HepG2 (cell line): ENCODE data around the gene MYO5B. TPM values are rescaled to one million over a fixed set of nuclear protein-coding genes. Genes with fewer than 3 reads are reported as not detected.

Experiments used
- CHD2 ChIP-seq: IDR thresholded peaks from 2 replicates; pipeline ENCODE4 v1.6.1; 2011; ENCODE audit warnings: low read depth, low read length, improper control_type of control experiment
- EHMT2 ChIP-seq: fragments of 200-600 bp; sonication (generic); IDR thresholded peaks from 2 replicates; pipeline ENCODE4 v1.7.0; 2017; ENCODE audit warnings: antibody characterized with exemption, low read depth, low read length, borderline replicate concordance
- EP300 ChIP-seq, 3 experiments: sonication (generic) in 1 of 3; formaldehyde crosslinking in 1 of 3; IDR thresholded peaks; 2 replicates each; pipeline versions ENCODE4 v1.5.1 to v1.6.1; 2011 to 2020; ENCODE audit warnings: low read depth in 2 of 3, low read length in 2 of 3, borderline replicate concordance in 1 of 3, improper control_type of control experiment in 1 of 3, mild to moderate bottlenecking in 1 of 3, missing genetic modification reagents in 1 of 3, moderate library complexity in 1 of 3
- GATA4 ChIP-seq: sonication (generic); IDR thresholded peaks from 2 replicates; pipeline ENCODE4 v1.6.1; 2016; ENCODE audit warnings: antibody characterized with exemption, low read depth, borderline replicate concordance
- GZF1 ChIP-seq: sonication (generic); formaldehyde crosslinking; IDR thresholded peaks from 2 replicates; pipeline ENCODE4 v1.5.1; 2020; ENCODE audit warnings: mild to moderate bottlenecking, missing genetic modification reagents
- KLF6 ChIP-seq: IDR thresholded peaks from 2 replicates; pipeline ENCODE4 v1.8.0; 2016; ENCODE audit warnings: missing biosample characterization, missing genetic modification reagents
- MAFF ChIP-seq: IDR thresholded peaks from 2 replicates; pipeline ENCODE4 v1.6.1; 2011; ENCODE audit warnings: low read depth, low read length, improper control_type of control experiment
- MIER2 ChIP-seq: IDR thresholded peaks from 2 replicates; pipeline ENCODE4 v1.6.1; 2016; ENCODE audit warnings: missing biosample characterization, missing genetic modification reagents
- MTA3 ChIP-seq: sonication (generic); formaldehyde crosslinking; IDR thresholded peaks from 2 replicates; pipeline ENCODE4 v1.4.0; 2020; ENCODE audit warnings: missing genetic modification reagents
- NR1H2 ChIP-seq: sonication (generic); formaldehyde crosslinking; IDR thresholded peaks from 2 replicates; pipeline ENCODE4 v1.8.1; 2022; ENCODE audit warnings: low read depth, missing genetic modification reagents, borderline replicate concordance
- RARA ChIP-seq: IDR thresholded peaks from 2 replicates; pipeline ENCODE4 v1.6.1; 2016; ENCODE audit warnings: missing genetic modification reagents, missing compliant biosample characterization
- REPIN1 ChIP-seq: sonication (generic); formaldehyde crosslinking; IDR thresholded peaks from 2 replicates; pipeline ENCODE4 v1.8.0; 2022; ENCODE audit warnings: missing genetic modification reagents, low read depth, mild to moderate bottlenecking, borderline replicate concordance
- RFX5 ChIP-seq: IDR thresholded peaks from 2 replicates; pipeline ENCODE4 v1.6.1; 2011; ENCODE audit warnings: low read depth, low read length, improper control_type of control experiment
- RNF2 ChIP-seq: fragments of 450-650 bp; conservative IDR thresholded peaks from 2 replicates; pipeline ENCODE4 v1.6.1; 2016; ENCODE audit warnings: low read depth
- SALL1 ChIP-seq: sonication (generic); formaldehyde crosslinking; IDR thresholded peaks from 2 replicates; pipeline ENCODE4 v1.8.0; 2022; ENCODE audit warnings: mild to moderate bottlenecking, missing genetic modification reagents
- SKI ChIP-seq: fragments of 450-650 bp; IDR thresholded peaks from one replicate; pipeline ENCODE4 v1.6.1; 2018; ENCODE audit warnings: mild to moderate bottlenecking; ENCODE audit not compliant: partially characterized antibody
- THAP11 ChIP-seq: IDR thresholded peaks from 2 replicates; pipeline ENCODE4 v1.6.1; 2016; ENCODE audit warnings: missing biosample characterization, missing genetic modification reagents
- WIZ ChIP-seq: sonication (generic); formaldehyde crosslinking; IDR thresholded peaks from 2 replicates; pipeline ENCODE4 v1.5.1; 2020; ENCODE audit warnings: mild to moderate bottlenecking, missing genetic modification reagents
- ZBED4 ChIP-seq: sonication (generic); formaldehyde crosslinking; IDR thresholded peaks from 2 replicates; pipeline ENCODE4 v1.4.0; 2020; ENCODE audit warnings: missing genetic modification reagents, borderline replicate concordance
- ZBTB25 ChIP-seq: IDR thresholded peaks from 2 replicates; pipeline ENCODE4 v1.6.1; 2018; ENCODE audit warnings: missing genetic modification reagents
- ZNF224 ChIP-seq: sonication (generic); formaldehyde crosslinking; IDR thresholded peaks from 2 replicates; pipeline ENCODE4 v1.5.0; 2020; ENCODE audit warnings: mild to moderate bottlenecking, missing genetic modification reagents
- ZNF256 ChIP-seq: sonication (generic); formaldehyde crosslinking; conservative IDR thresholded peaks from 2 replicates; pipeline ENCODE4 v1.4.0; 2020; ENCODE audit warnings: missing genetic modification reagents
- ZNF441 ChIP-seq: sonication (generic); formaldehyde crosslinking; IDR thresholded peaks from 2 replicates; pipeline ENCODE4 v1.7.0; 2021; ENCODE audit warnings: missing genetic modification reagents, borderline replicate concordance
- ZNF567 ChIP-seq: sonication (generic); formaldehyde crosslinking; IDR thresholded peaks from 2 replicates; pipeline ENCODE4 v1.8.1; 2023; ENCODE audit warnings: mild to moderate bottlenecking, missing genetic modification reagents, borderline replicate concordance
- ZSCAN29 ChIP-seq: sonication (generic); formaldehyde crosslinking; conservative IDR thresholded peaks from 2 replicates; pipeline ENCODE4 v1.4.0; 2020; ENCODE audit warnings: mild to moderate bottlenecking, missing genetic modification reagents
- ZSCAN31 ChIP-seq: sonication (generic); formaldehyde crosslinking; IDR thresholded peaks from 2 replicates; pipeline ENCODE4 v1.5.0; 2020; ENCODE audit warnings: low read depth, mild to moderate bottlenecking, missing genetic modification reagents
- polyA plus RNA-seq, 8 experiments: library from polyadenylated mRNA; depleted of rRNA in 3 of 8; stranded (reverse) in 7 of 8; unstranded in 1 of 8; fragments of >200 nt; fragmentation: Illumina TruSeq in 4 of 8; extraction: Trizol in 4 of 8; gene quantifications; 2 replicates each; pipeline versions ENCODE4 v1.2.1 to v1.2.3, GENCODE V29; 2011 to 2016; ENCODE audit warnings: low read depth in 4 of 8, missing spikeins in 1 of 8, mixed read lengths in 1 of 8; ENCODE audit not compliant: insufficient read depth in 1 of 8
- total RNA-seq, 5 experiments: library from RNA; depleted of rRNA; stranded (reverse); fragments of >200 nt; fragmentation: Illumina TruSeq; extraction: Trizol; gene quantifications; 2 replicates each; pipeline ENCODE4 v1.2.3, GENCODE V29; 2016; ENCODE audit warnings: low read depth in 1 of 5
- TF ChIP-seq, protein P1 (sequence below): sonication (generic); formaldehyde crosslinking; conservative IDR thresholded peaks from 2 replicates; pipeline ENCODE4 v1.8.0; 2022; ENCODE audit warnings: low read depth, missing genetic modification reagents

Gene MYO5B
- total and polyA plus RNA-seq, 2 of the 13 experiments (the other 11 are each of a cell fraction or from before 2014, with no cell fraction given), result 13.1 to 24.0 TPM

GRCh38 chr18:49898421-49898820 is 296.5 kb downstream of the MYO5B start (continued):
- no peak for TF ChIP-seq EP300 (IDR thresholded peaks at IDR 0.05; ENCODE audit: low read depth in 2 of 2, low read length in 2 of 2)
- no peak for TF ChIP-seq EP300 (CRISPR knock-in tag; IDR thresholded peaks at IDR 0.05; ENCODE audit: borderline replicate concordance)
- no peak for TF ChIP-seq THAP11 (CRISPR knock-in tag)
- no peak for TF ChIP-seq ZNF224 (CRISPR knock-in tag)
- TF ChIP-seq SKI, result no peak
- TF ChIP-seq MIER2 (CRISPR knock-in tag), result peak; percentile 96
- no peak for TF ChIP-seq ZNF441 (CRISPR knock-in tag)
- 0 out of 2 replicates have a peak, but pooled peaks have one; percentile 59 for TF ChIP-seq ZBTB25 (CRISPR knock-in tag)
- TF ChIP-seq RARA, result 0 out of 2 replicates have a peak, but pooled peaks have one; percentile 16
- 0 out of 2 replicates have a peak, but pooled peaks have one; percentile 74 for TF ChIP-seq WIZ (CRISPR knock-in tag)
- no peak for TF ChIP-seq MAFF
- TF ChIP-seq ZSCAN31 (CRISPR knock-in tag), result no peak
- no peak for TF ChIP-seq ZNF567 (CRISPR knock-in tag)
- TF ChIP-seq REPIN1, result no peak
- TF ChIP-seq GZF1 (CRISPR knock-in tag), result no peak
- TF ChIP-seq RFX5, result no peak
- TF ChIP-seq ZSCAN29 (CRISPR knock-in tag), result no peak
- TF ChIP-seq KLF6 (CRISPR knock-in tag), result no peak
- no peak for TF ChIP-seq NR1H2 (CRISPR knock-in tag)
- TF ChIP-seq SALL1 (CRISPR knock-in tag), result peak; percentile 16; the same call in 1 of the 2 replicates
- peak; percentile 88; the same call in 1 of the 2 replicates for TF ChIP-seq EHMT2
- TF ChIP-seq MTA3 (CRISPR knock-in tag), result no peak
- 0 out of 2 replicates have a peak, but pooled peaks have one; percentile 42 for TF ChIP-seq ZNF256 (CRISPR knock-in tag)
- TF ChIP-seq GATA4, result no peak
- TF ChIP-seq ZBED4 (CRISPR knock-in tag), result no peak
- TF ChIP-seq, protein P1, sequence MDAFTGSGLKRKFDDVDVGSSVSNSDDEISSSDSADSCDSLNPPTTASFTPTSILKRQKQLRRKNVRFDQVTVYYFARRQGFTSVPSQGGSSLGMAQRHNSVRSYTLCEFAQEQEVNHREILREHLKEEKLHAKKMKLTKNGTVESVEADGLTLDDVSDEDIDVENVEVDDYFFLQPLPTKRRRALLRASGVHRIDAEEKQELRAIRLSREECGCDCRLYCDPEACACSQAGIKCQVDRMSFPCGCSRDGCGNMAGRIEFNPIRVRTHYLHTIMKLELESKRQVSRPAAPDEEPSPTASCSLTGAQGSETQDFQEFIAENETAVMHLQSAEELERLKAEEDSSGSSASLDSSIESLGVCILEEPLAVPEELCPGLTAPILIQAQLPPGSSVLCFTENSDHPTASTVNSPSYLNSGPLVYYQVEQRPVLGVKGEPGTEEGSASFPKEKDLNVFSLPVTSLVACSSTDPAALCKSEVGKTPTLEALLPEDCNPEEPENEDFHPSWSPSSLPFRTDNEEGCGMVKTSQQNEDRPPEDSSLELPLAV (CRISPR knock-in tag), result no peak
- TF ChIP-seq RNF2, result no peak
- TF ChIP-seq CHD2, result no peak
